HG03064 (cell line): ENCODE results near the gene PPP1R14C.

ENCODE experiments used
- ATAC-seq: cut with Tn5 transposase; IDR thresholded peaks from one replicate; pipeline ENCODE4 v1.9.1; 2021; ENCODE audit warnings: low read depth; ENCODE audit not compliant: unreplicated experiment

PPP1R14C gene

GRCh38 chr6:150288456-150288855 lies 145.6 kb downstream of the PPP1R14C start:
- no peak for ATAC-seq

DNA sequence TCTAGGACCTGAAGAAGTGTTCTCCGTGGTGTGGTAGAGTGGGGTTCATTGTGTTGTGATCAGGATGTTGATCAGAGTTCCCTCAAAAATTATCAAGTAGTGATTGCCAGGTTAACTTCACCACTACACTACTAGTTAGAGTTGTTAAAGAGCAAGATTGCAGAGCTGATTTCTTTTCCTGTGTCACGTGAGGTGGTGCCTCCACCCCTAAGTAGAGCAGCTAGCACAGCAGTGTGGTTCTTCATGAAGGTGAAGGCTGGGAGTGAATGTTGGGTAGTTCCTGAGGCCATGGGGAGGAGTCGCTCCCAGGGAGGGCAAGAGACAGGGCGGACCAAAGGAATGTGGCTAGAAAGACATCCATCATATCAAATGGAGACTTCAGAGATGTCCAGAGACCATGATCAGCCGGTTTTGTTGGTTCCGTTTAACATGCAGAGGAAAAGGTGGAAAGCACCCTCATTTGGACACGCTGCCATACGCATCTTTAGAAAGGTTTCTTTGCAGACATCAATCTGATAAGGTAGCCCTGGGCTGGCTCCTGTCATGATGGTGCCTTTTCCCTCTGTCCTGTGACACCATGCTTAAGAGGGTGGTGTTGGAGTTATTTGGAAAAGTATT lies 146.7 kb downstream of the PPP1R14C start:
- no peak for ATAC-seq

GRCh38 chr6:150290429-150290828 lies 147.6 kb downstream of the PPP1R14C start:
- no peak for ATAC-seq

DNA sequence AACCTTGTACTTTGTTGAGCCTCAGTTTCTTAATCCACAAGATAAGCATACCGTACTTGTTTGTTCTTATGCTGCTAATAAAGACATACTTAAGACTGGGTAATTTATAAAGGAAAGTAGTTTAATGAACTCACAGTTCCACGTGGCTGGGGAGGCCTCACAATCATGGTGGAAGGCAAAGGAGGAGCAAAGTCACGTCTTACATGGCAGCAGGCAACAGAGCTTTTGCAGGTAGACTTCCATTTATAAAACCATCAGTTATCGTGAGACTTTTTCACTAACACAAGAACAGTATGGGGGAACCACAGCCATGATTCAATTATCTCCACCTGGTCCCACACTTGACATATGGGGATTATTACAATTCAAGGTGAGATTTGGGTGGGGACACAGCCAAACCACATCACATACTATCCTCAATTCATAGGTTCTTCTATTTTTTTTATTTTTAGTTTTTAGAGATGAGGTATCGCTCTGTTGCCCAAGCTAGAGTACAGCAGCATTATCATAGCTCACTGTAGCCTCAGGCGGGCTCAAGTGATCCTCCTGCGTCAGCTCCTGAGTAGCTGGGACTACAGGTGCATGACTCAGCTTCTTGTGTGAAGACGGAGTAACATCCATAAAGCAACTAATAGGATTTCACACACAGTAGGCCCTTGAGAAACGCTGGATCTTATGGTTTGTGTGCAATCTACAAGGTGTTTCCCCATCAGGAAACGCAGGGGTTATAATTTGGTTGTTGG lies 149.3 kb downstream of the PPP1R14C start:
- ATAC-seq, result no peak

- no peak for ATAC-seq
Observed at GRCh38 chr6:150293019-150293418, 150.2 kb downstream of the PPP1R14C start.

DNA sequence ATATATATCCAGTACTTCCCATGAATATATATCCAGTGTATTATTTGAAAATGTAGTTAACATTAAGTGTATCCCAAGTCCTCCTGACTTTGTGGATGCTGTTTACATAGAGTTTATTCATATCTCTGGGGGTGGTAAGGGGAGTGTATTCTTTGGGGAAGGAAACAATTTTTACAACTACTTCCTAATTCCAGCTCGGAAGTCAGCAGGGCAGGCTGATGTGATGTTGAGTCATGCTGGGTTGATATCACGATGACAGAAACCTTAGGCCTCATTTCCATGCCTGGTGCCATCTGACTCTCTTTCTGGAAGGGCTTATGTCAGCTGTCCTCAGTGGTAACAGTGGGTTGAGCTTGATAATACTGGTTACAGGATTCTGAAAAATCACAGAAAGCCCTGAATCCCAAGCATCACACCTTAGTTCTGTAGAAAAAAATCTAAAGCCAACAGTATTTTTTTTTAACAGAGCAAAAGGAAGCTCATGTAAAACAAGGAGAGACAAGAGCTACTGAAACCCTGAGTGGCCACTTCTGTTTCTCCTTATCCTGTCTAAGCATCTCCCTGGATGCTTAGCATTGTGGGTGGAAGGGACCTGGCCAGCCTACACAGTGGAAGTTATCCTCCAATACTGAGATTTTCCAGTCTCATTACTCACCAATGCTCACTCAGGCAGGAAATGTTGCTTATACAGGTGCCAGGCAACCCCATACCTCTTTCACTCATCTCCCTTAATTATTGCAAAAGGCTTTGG lies 150.8 kb downstream of the PPP1R14C start:
- ATAC-seq, result no peak

DNA sequence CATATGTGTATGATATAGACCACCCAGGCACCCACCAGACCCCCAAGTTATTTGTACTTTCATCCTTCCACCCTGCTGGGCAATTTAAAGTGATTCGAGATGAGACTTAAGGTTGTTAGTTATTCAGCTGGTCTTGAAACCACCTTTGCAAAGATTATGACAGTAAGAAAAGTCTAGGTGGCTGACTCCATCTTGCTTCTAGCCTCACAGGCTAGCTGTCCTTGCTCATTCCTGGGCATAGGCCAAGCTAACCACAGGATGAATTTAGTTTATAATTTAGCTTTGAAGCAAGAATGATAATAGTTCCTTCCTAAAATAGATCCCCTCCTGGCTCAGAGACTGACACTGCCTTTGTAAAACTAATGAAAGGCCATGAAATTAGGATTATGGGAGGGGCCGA lies 154.0 kb downstream of the PPP1R14C start:
- no peak for ATAC-seq

DNA sequence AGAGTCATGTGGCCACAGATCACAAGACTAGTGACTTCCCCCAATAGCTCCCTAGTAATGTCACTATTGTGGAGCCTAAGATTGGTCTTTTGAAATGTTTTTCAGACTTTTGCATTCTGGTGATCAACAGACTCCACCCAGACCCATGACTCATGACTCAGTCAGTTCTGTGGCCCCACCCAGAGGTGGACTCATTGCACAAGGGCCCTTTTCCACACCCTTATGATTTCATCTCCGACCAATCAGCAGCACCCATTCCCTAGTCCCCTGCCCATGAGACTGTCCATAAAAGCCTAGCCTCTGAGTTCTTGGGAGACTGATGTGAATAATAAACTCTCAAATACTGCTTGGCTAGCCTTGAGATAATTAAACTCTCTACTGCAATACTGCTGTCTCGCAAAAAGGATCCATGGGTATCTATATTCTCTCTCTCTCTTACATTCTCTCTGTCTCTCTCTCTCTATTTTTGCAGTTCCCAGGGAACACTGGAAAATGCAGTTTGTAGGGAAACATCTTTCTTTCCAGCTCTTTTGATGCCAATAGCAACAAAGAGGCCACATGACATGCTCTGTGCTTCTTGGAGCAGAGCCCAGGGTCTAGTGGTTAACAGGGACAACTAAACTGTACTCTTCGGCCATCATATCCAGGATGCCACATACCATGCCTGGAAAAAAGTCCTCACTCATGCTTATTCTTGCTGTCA lies 154.6 kb downstream of the PPP1R14C start:
- ATAC-seq, result no peak

DNA sequence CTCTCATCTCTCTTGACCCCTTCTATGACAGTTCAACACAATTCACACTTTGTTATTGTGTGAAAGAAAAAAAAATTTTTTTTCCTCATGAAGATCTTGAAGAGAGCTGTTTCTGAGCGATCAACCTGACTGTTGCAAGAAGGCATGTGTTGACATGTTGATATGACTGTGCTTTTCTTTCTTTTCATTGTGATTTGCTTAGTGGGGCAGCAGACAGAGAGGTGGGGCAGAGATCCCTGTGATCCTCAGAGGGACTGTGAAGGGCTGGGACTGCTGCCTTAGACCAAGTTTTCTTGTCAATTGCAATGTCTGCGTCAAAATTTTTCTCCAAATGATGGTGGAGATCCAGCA lies 155.2 kb downstream of the PPP1R14C start:
- no peak for ATAC-seq

GRCh38 chr6:150298676-150299075 lies 155.8 kb downstream of the PPP1R14C start:
- ATAC-seq, result no peak
